ENCODE measurements around the gene TRAF6. TPM values are rescaled to one million over a fixed set of nuclear protein-coding genes. Genes with fewer than 3 reads are reported as not detected.
A peak's percentile ranks its signal among the peaks of the same experiment; 100 is the strongest.

The TRAF6 gene
- total and polyA plus RNA-seq, 9 of the 15 experiments (the other 6 are each of a cell fraction or from before 2014, with no cell fraction given), result 2.0 to 13.1 (median 8.2) TPM

DNA sequence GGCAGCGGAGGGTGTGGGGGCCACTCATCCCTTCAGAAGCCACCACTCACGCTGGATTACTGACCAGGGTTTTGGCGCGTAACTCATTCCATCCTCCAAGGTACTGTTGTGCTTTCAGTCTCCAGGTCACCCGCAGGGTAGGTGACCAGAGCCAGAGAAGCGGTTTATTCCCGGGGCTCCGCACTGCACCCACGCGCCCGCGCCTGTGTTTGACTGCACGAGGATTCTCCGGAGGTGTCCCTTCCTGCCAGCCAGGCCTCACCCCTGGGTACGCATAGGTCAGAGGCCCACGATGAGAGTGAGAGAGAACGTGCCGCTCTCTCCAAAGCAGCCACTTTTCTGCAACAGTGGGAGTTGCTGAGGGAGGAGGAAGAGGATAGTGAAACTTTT lies 55.5 kb downstream of the TRAF6 start:
- TF ChIP-seq POLR2G (IDR thresholded peaks at IDR 0.05; ENCODE audit: low read depth, low read length), result no peak
- Histone ChIP-seq H3K79me2 (ENCODE audit: control insufficient read depth, insufficient read depth, low read length) (no peaks in the 10 kb centered on the region), H3K9me3 (replicated peaks; ENCODE audit: control insufficient read depth, insufficient read depth, low read depth, low read length) (no peaks in the 10 kb centered on the region), H3K27ac (ENCODE audit: extremely low read depth, low read depth, low read length) (no peak overlapping the region), H4K20me1 (replicated peaks; ENCODE audit: control insufficient read depth, insufficient read depth, low read length) (no peaks in the 10 kb centered on the region), H3K4me3 (no peak overlapping the region), H3K4me1 (replicated peaks in 1 of 2; ENCODE audit: control insufficient read depth in 2 of 2, insufficient read depth in 2 of 2, low read length in 2 of 2) (peaks cover 6 to 13% of the 10 kb centered on the region in 2 experiments; a peak in 3 of 5 replicates), H3K9me1 (ENCODE audit: control insufficient read depth, insufficient read depth, low read length) (no peaks in the 10 kb centered on the region), H3K27me3 (ENCODE audit: control insufficient read depth in 2 of 2, insufficient read depth in 2 of 2, low read length in 2 of 2) (peaks cover 3 to 36% of the 10 kb centered on the region in 2 experiments; a peak in 4 of 5 replicates), H3K36me3 (ENCODE audit: control insufficient read depth, insufficient read depth, low read length) (no peaks in the 10 kb centered on the region), H2AFZ (ENCODE audit: low read depth, low read length) (peak overlapping the region; percentile 23; the same call in 1 of the 2 replicates), H3K4me2 (ENCODE audit: insufficient read depth, low read length) (no peak overlapping the region), H3K9ac (ENCODE audit: insufficient read depth in 1 of 2, low read depth in 2 of 2, low read length in 2 of 2) (no peak overlapping the region)
- FAIRE-seq (no peak), ATAC-seq (no peak), DNase-seq (ENCODE audit: extremely low read depth in 1 of 4, low spot score in 3 of 4) (no peak)
- in situ Hi-C loops (cut with MboI), result no loop called here
- no TSS peak for BruUV-seq (replicated peaks)
- CTCF ChIA-PET (ENCODE audit: low intra/inter-chr PET ratio), result no interaction called here
- intact Hi-C loops (cut with micrococcal nuclease), result no loop called here
- POLR2A ChIA-PET, result interaction anchor here (0.7 kb wide), 1 partner anchor 31 kb away, joined by 3 read pairs; no protein-coding TSS in a partner anchor
- WGBS (ENCODE audit: insufficient coverage, low coverage, missing lambda C conversion rate), result 49% methylated on average over 12 of the region's 18 CpGs

DNA sequence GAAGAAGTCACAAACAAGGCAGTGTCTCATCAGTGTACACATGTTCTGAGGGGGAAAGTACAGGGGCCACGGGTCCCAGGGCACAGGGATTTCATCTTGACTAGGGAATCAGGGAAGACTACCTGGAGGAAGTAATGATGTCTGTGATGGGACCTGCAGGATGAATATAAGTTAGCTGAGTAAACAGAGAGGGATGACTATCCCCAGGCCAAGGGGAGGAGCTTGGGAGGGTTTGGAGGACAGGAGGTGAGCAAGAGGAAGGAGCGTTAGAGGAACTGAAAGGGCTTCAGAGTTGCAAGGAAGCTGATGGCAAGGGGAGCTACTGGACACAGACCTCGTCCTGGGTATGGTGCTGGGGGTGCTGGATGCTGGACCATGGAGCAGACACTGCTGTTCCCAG lies 56.4 kb downstream of the TRAF6 start:
- no peak for FAIRE-seq

More for the DNA sequence above, 56.4 kb downstream of the TRAF6 start:
- ATAC-seq (peak; percentile 31; the same call in 1 of the 3 replicates), DNase-seq (ENCODE audit: extremely low read depth in 1 of 4, low spot score in 3 of 4) (peak in 2 of 4 experiments; percentile 15 to 30)
- no peaks in the 10 kb centered on the region for H3K79me2 ChIP-seq (ENCODE audit: control insufficient read depth, insufficient read depth, low read length)
- CTCF ChIA-PET (ENCODE audit: low intra/inter-chr PET ratio), result no interaction called here
- peak overlapping the region; percentile 49 for H3K4me2 ChIP-seq (ENCODE audit: insufficient read depth, low read length)
- peak overlapping the region in 1 of 2 experiments; percentile 27; a peak in 1 of 4 replicates for H3K9ac ChIP-seq (ENCODE audit: insufficient read depth in 1 of 2, low read depth in 2 of 2, low read length in 2 of 2)
- H3K27me3 ChIP-seq (ENCODE audit: control insufficient read depth in 2 of 2, insufficient read depth in 2 of 2, low read length in 2 of 2), result peaks cover 4 to 34% of the 10 kb centered on the region in 2 experiments; a peak in 4 of 5 replicates
- BruUV-seq (replicated peaks), result no TSS peak
- H3K9me1 ChIP-seq (ENCODE audit: control insufficient read depth, insufficient read depth, low read length), result no peaks in the 10 kb centered on the region
- H4K20me1 ChIP-seq (replicated peaks; ENCODE audit: control insufficient read depth, insufficient read depth, low read length), result no peaks in the 10 kb centered on the region
- TF ChIP-seq SMAD3 (CRISPR knock-in tag; conservative IDR thresholded peaks at IDR 0.05) (no peak), IRF2 (CRISPR knock-in tag; IDR thresholded peaks at IDR 0.05) (no peak), MTA3 (IDR thresholded peaks at IDR 0.05; ENCODE audit: borderline replicate concordance) (no peak), ZNF263 (CRISPR knock-in tag; IDR thresholded peaks at IDR 0.05; ENCODE audit: borderline replicate concordance) (peak; percentile 95), FOXA3 (CRISPR knock-in tag; conservative IDR thresholded peaks at IDR 0.05 in 1 of 2, IDR thresholded peaks at IDR 0.05 in 1 of 2) (peak; percentile 68 to 80; a peak in 3 of 4 replicates), ZFP36 (IDR thresholded peaks at IDR 0.05; ENCODE audit: low read depth, low read length, partially characterized antibody) (peak; percentile 78), BMI1 (IDR thresholded peaks at IDR 0.05; ENCODE audit: low read length) (no peak), ZNF184 (CRISPR knock-in tag; IDR thresholded peaks at IDR 0.05) (no peak)
- peaks cover 6 to 13% of the 10 kb centered on the region in 2 experiments; a peak in 3 of 5 replicates for H3K4me1 ChIP-seq (replicated peaks in 1 of 2; ENCODE audit: control insufficient read depth in 2 of 2, insufficient read depth in 2 of 2, low read length in 2 of 2)
- H3K4me3 ChIP-seq, result no peak overlapping the region
- POLR2A ChIA-PET, result interaction anchor here (0.7 kb wide), 1 partner anchor 30 kb away, joined by 3 read pairs; no protein-coding TSS in a partner anchor
- whole genome bisulfite sequencing (ENCODE audit: insufficient coverage, low coverage, missing lambda C conversion rate), result 3% methylated on average over 3 of the region's 3 CpGs
- intact Hi-C loops (cut with micrococcal nuclease), result no loop called here
- no peaks in the 10 kb centered on the region for H3K9me3 ChIP-seq (replicated peaks; ENCODE audit: control insufficient read depth, insufficient read depth, low read depth, low read length)
- in situ Hi-C loops (cut with MboI), result no loop called here
- H2AFZ ChIP-seq (ENCODE audit: low read depth, low read length), result peak overlapping the region; percentile 73
- no peaks in the 10 kb centered on the region for H3K36me3 ChIP-seq (ENCODE audit: control insufficient read depth, insufficient read depth, low read length)
- H3K27ac ChIP-seq (ENCODE audit: extremely low read depth, low read depth, low read length), result no peak overlapping the region
